ENCODE results near the gene MRPL42. TPM values are rescaled to one million over a fixed set of nuclear protein-coding genes. Genes with fewer than 3 reads are reported as not detected.

MRPL42 gene
- total RNA-seq, 4 donors from 2014 or later: 21.6 to 44.2 (median 34.8) TPM

GRCh38 chr12:93521225-93522080 is 54.1 kb downstream of the MRPL42 start:
- DNase-seq (ENCODE audit: extremely low spot score): peak; percentile 75
- H3K9me3 ChIP-seq: no peaks in the 10 kb centered on the region
- WGBS: 59% methylated on average over 6 of the region's 6 CpGs
- intact Hi-C loops (cut with DNase I): no loop called here
- no peaks in the 10 kb centered on the region for H3K4me1 ChIP-seq
- TF ChIP-seq POLR2AphosphoS5 (IDR thresholded peaks at IDR 0.05) (no peak), EP300 (IDR thresholded peaks at IDR 0.05) (no peak)
- no peak overlapping the region for H3K4me3 ChIP-seq
- no peaks in the 10 kb centered on the region for H3K36me3 ChIP-seq
- H3K27ac ChIP-seq (replicated peaks in 1 of 4): no peak overlapping the region
- peaks cover 0 to 3% (median 0%) of the 10 kb centered on the region in 4 donors for H3K27me3 ChIP-seq

GRCh38 chr12:93524386-93525133 is 57.2 kb downstream of the MRPL42 start:
- peak; percentile 14 for DNase-seq (ENCODE audit: extremely low spot score)
- Histone ChIP-seq H3K36me3 (no peaks in the 10 kb centered on the region), H3K4me3 (no peak overlapping the region), H3K27me3 (peaks cover 0 to 3% (median 0%) of the 10 kb centered on the region in 4 donors), H3K27ac (replicated peaks in 1 of 4) (no peak overlapping the region), H3K4me1 (no peaks in the 10 kb centered on the region), H3K9me3 (no peaks in the 10 kb centered on the region)
- intact Hi-C loops (cut with DNase I): no loop called here
- TF ChIP-seq POLR2A (IDR thresholded peaks at IDR 0.05; ENCODE audit: low read depth) (no peak), EP300 (IDR thresholded peaks at IDR 0.05) (no peak), POLR2AphosphoS5 (IDR thresholded peaks at IDR 0.05) (no peak)
- TF ChIP-seq, protein P1, sequence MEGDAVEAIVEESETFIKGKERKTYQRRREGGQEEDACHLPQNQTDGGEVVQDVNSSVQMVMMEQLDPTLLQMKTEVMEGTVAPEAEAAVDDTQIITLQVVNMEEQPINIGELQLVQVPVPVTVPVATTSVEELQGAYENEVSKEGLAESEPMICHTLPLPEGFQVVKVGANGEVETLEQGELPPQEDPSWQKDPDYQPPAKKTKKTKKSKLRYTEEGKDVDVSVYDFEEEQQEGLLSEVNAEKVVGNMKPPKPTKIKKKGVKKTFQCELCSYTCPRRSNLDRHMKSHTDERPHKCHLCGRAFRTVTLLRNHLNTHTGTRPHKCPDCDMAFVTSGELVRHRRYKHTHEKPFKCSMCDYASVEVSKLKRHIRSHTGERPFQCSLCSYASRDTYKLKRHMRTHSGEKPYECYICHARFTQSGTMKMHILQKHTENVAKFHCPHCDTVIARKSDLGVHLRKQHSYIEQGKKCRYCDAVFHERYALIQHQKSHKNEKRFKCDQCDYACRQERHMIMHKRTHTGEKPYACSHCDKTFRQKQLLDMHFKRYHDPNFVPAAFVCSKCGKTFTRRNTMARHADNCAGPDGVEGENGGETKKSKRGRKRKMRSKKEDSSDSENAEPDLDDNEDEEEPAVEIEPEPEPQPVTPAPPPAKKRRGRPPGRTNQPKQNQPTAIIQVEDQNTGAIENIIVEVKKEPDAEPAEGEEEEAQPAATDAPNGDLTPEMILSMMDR (IDR thresholded peaks at IDR 0.05): no peak
- WGBS: 81% methylated on average over 10 of the region's 10 CpGs

GRCh38 chr12:93526786-93527428 is 59.6 kb downstream of the MRPL42 start:
- no peaks in the 10 kb centered on the region for H3K4me1 ChIP-seq
- H3K9me3 ChIP-seq: no peaks in the 10 kb centered on the region
- DNase-seq (ENCODE audit: extremely low spot score): peak; percentile 12
- H3K27ac ChIP-seq (replicated peaks in 1 of 4): no peak overlapping the region
- TF ChIP-seq POLR2A (IDR thresholded peaks at IDR 0.05; ENCODE audit: low read depth) (no peak), EP300 (IDR thresholded peaks at IDR 0.05) (no peak), POLR2AphosphoS5 (IDR thresholded peaks at IDR 0.05) (no peak)
- TF ChIP-seq, protein P1 (IDR thresholded peaks at IDR 0.05): no peak
- H3K4me3 ChIP-seq: no peak overlapping the region
- 49% methylated on average over 4 of the region's 4 CpGs for WGBS
- intact Hi-C loops (cut with DNase I): no loop called here
- H3K36me3 ChIP-seq: no peaks in the 10 kb centered on the region
- peaks cover 0 to 3% (median 0%) of the 10 kb centered on the region in 4 donors for H3K27me3 ChIP-seq

GRCh38 chr12:93530358-93530757 is 63.0 kb downstream of the MRPL42 start:
- intact Hi-C loops (cut with DNase I): no loop called here
- Histone ChIP-seq H3K27me3 (no peaks in the 10 kb centered on the region), H3K4me3 (no peak overlapping the region), H3K4me1 (no peaks in the 10 kb centered on the region), H3K9me3 (no peaks in the 10 kb centered on the region), H3K27ac (replicated peaks in 1 of 4) (no peak overlapping the region), H3K36me3 (no peaks in the 10 kb centered on the region)
- TF ChIP-seq POLR2AphosphoS5 (IDR thresholded peaks at IDR 0.05): no peak
- TF ChIP-seq EP300 (IDR thresholded peaks at IDR 0.05): no peak
- TF ChIP-seq POLR2A (IDR thresholded peaks at IDR 0.05; ENCODE audit: low read depth): no peak
- TF ChIP-seq, protein P1 (IDR thresholded peaks at IDR 0.05): no peak
- no peak for DNase-seq (ENCODE audit: extremely low spot score)
- WGBS: 65% methylated on average over 5 of the region's 5 CpGs

GRCh38 chr12:93533310-93533709 is 66.0 kb downstream of the MRPL42 start:
- peak; percentile 45 for DNase-seq (ENCODE audit: extremely low spot score)
- Histone ChIP-seq H3K36me3 (no peaks in the 10 kb centered on the region), H3K9me3 (no peaks in the 10 kb centered on the region), H3K27ac (replicated peaks in 1 of 4) (no peak overlapping the region), H3K4me1 (no peaks in the 10 kb centered on the region), H3K4me3 (no peak overlapping the region), H3K27me3 (no peaks in the 10 kb centered on the region)
- 90% methylated on average over 5 of the region's 5 CpGs for WGBS
- TF ChIP-seq EP300 (IDR thresholded peaks at IDR 0.05): no peak
- TF ChIP-seq POLR2A (IDR thresholded peaks at IDR 0.05; ENCODE audit: low read depth): no peak
- TF ChIP-seq, protein P1 (IDR thresholded peaks at IDR 0.05): no peak
- no peak for TF ChIP-seq POLR2AphosphoS5 (IDR thresholded peaks at IDR 0.05)
- intact Hi-C loops (cut with DNase I): no loop called here

Data from esophagus muscularis mucosa (tissue), 4 donors.